DMS153 (cell line): ENCODE data around the gene MARF1.
"Not testable (repeated sequence)": the region's sequence is repeated elsewhere in the genome, so short reads cannot be mapped to it uniquely, and the experiment has no call there.

Source experiments
- DNase-seq: peaks from one replicate; lab custom pipeline; 2025; lab: John Stamatoyannopoulos, UW

MARF1 gene

DNA sequence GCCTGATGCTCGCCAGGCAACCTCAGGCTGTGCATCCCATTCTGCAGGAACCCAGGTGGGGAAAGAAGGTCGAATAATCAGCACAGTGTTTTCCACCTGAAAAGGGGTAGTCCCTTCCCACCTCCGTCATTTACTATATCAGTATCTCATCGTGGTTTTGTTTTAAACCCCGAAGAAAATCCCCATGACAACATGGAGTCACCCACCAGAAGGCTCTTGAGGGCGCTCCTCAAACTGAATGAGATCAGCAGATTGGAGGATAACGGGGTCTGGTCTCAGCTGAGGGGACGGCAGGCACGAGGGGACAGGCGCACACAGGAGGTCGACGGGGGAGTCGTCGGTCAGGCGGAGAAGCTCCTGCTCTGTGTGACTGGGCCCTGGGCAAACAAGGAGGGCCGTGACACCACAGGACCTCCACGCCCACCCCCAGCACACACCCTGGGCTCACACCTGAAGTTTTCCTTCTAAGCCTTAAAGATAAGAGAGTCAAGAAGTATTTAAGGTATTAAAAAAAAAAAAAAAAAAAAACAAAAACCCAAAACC, 44.2 kb downstream of the MARF1 start:
- DNase-seq, result no peak

GRCh38 chr16:15597822-15598647, 44.9 kb downstream of the MARF1 start:
- DNase-seq, result no peak

DNA sequence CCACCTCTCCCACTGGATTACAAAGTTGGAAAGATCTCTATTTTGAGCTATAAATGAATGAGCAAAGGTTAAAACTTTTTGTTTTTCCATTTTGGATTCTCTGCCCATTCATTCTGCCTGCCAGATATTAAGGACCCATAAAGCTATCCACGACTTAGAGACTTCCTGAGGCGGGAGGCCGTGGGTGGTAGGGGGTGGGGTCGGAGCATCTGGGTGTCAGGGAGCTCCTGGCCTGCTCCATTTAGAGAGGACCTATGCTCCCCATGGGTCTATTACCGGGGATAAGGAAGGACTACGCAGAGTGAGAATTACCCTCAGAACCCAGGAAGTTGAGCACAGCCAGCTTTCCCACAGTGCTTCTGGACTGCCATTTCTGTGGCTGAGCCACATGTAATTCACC, 45.8 kb downstream of the MARF1 start:
- DNase-seq, result no peak

DNA sequence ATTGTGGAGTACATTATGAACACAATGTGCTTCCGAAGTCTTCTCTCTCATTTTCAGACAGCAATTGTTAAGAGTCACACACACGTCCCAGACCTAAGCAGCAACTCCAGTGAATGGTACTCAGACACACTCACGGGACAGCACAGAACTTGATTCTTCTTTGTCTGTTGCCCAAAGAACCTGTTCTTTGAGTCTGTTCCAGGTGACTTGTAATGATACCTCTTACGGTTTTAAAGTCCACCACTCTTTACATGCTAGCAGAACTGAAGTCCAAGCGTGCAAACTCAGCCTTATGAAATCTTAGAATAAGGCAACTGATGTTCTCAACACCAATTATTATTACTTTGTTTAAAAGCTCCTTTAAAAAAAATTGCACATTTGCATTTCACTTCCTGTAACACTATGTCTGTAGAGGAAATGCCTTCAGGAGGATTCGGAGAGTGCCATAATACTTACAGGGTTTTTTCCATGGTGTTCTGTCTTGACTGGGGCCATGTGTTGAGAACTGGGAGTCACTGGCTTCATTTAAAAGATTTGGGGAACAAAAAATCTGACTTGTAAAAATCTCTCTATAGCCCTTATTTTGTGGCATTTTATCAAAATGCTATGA, 48.1 kb downstream of the MARF1 start:
- no peak for DNase-seq

DNA sequence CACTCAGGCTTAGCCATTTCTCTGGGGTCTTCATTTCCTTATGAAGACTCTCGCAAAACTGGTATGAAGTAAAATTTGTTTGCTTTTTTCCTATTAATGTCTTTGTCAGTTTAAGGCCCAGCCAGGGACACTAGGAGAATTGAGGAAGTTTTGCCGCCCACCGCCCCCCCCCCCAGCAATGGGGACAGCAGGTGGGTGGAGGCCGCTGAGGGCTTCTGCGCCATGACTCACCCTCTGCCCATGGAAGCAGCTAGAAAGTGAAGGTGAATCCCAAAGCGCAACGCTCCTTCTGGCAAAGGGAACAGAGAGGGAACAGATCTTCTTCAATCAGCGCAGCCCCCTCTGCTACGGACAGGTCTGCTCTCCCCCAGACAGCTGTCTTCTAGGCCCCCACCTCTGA, 49.7 kb downstream of the MARF1 start:
- DNase-seq, result no peak

DNA sequence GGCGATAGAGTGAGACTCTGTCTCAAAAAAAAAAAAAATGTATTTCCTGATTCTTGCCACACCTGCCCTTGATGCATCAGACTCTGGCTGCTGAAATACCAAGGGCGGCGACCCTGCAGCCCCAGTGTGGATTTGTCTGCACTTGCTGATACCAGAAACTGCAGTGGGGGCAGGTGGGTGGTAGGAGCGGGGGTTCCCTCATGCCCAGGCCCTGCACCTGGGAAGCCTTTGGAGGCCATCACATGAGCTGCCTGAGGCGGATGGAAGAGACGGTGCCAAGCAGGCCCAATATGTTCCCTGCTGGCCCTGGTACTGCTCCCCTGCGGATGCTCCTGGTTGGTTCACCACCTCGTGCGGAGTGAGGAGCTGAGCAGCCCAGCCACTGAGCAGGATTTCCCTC, 50.6 kb downstream of the MARF1 start:
- no peak for DNase-seq

DNA sequence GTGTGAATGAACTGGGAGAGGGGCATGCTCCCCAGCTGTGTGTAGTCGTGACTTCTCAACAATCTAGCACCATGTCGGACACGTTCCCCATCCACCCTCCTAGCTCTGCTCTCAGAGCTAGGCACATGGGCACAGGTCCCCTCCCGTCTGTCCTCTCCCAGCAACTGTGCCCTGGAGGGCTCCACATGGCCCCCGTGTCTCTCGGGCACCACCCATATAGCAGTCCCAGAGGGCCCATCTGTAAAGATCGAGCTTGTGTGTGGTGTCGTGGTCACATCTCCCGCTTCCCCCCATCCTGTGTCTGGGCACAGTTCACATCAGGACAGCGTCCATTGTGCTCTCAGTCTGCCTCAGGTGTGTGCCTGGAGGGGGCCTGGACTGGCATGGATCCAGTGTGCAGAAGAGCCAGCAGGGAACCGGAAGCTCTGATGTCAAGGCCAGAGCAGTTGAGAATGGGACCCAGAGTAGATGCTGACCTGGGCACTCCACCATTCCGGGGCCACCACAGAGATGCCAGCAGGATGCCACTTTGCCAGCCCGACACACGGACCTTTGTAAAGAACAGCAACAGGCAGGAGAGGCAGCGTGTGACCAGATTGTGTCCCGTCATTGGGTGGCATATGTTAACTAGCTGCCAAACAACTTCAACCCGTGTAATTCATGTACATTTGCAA, 55.7 kb downstream of the MARF1 start:
- DNase-seq, result peak; percentile 78

GRCh38 chr16:15586716-15587115, 56.2 kb downstream of the MARF1 start:
- no peak for DNase-seq

DNA sequence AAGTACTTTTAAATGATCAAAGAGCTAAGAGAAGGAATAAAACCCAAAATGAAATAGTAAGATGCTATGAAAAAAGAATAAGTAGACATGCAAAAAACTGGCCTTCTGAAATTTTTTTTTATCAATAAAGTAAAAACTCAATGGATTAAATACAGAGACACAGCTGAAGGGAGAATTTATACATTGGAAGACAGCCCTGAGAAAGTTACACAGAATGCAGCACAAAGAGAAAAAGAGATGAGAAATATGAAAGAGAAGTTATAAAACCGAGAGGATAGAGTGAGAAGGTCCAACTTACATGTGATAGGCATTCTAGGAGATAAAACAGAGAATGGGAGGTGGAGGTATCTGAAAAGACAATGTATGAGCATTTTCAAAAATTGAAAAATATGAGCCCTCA, 57.0 kb downstream of the MARF1 start:
- DNase-seq, result no peak

GRCh38 chr16:15583526-15583925, 59.4 kb downstream of the MARF1 start:
- DNase-seq, result no peak

DNA sequence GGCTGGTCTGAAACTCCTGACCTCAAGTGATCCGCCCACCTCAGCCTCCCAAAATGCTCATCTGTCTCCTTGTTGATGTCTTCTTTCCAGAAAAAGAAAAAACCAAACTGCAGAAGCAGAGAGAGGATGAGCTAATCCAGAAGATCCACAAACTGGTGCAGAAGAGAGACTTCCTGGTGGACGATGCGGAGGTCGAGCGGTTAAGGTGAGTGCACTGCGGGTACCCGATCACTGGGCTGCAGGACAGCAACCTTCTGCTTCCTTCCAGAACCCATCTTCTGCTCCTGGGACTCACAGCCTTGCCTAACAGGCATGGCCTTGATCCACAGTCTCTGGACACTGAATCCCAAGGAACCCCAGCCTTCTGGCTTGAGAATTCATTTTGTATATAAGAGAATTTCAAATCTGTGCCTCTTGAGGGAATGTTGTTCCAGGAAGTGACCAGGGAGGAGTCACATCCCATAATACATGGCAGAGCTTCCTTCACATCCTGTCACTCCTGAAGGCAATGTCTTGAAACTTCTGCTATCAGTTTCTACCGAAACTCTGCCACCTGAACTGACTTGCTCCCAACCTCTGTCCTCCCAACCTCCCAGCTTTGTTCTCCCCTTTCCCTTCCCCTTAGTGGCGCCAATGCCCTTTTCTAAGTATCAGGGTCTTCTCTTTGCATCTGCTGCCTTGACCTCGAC, 61.7 kb downstream of the MARF1 start:
- no peak for DNase-seq

DNA sequence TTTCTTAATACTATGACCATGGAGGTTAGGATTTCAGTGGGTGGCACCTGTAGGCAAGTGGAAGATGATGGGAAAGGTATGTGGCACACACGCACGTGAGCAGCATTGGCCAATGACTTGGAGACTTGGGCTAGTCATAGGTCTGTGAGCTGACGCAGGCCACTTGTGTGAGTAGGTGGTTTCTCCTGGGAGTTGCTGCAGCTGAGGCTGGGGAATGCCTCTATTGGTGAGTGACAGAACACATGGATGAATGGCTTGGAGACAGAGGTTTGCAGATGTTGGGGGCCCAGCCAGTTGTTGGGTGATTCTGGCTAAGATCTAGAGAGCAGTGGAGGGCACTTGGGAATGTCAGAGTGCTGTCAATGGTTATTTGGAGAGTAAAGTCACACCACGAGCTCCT, 64.1 kb downstream of the MARF1 start:
- no peak for DNase-seq

DNA sequence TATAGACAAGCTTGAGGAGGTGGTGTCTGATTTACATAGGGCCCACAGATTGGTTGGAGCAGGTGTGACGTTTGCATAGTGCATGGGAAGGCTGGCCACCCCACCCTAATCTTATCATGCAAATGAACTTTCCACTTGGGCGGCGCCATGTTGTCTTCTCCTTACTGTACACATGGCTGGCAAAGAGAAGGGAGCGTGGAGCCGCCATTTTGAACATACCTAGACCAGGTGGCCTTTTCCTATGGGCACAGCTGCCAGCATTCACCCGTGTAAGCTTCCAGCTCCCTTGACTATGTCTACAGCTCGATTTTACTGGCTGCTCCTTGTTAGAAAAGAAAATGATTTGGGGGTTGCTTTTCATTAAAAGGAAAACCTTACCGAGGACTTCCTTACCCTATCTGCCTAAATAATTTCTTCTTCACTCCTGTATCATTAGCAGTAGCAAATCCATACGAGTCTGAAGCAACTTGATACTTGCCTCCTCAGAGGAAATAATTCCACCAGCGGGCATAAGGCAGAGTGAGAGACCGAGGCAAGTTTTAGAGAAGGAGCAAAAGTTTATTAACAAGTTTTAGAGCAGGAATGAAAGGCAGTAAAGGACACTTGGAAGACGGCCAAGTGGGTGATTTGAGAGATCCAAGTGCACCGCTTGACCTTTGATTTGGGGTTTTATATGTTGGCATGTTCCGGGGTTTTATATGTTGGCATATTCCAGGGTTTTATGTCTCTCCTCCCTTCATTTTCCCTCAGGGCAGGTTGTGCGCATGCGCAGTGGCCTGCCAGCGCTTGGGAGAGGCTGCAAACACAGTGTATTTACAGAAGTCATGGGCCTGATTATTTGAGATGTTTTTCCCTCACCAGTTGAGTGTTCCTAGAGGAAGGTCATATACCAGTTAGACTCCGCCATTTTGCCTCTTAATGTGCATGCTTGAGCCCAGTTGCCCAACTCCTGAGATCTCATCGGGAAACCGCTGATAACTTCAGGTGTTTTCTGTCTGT, 65.7 kb downstream of the MARF1 start:
- DNase-seq, result peak; percentile 99

DNA sequence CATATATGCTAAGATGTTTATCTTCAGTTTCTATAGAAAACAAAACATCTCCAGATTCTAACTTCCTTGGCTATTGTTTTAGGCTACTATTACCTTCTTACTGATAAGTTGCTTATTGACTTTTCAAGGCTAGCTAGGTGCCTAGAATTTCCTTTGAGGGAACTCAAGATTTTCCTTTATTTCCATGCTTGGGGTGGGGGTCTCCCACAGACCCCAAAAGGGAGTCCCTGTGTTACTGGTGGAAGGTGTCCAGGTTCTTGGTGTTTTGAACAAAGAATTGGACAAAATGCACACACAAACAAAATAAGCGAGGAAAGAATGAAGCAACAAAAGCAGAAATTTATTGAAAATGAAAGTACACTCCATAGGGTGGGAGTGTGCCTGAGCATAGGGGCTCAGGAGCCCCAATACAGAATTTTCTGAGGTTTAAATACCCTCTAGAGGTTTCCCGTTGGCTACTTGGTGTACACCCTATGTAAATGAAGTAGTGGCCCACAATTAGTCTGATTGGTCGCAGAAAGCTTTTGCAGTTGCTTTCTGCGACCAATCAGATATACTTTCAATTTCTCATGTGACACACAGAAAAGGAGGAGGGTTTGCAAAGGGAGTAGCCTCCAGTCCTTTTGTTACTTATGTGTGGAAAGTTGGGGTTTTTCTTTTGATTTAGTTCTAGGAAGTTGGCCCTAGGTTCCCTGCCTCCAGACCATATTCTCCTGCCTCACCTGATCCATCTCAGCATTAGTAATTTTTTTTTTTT, 67.5 kb downstream of the MARF1 start:
- peak; percentile 77 for DNase-seq

- DNase-seq, result no peak
These were observed 68.4 kb downstream of the MARF1 start for GRCh38 chr16:15574614-15574948.

- not testable (repeated sequence) for DNase-seq
These were observed 68.9 kb downstream of the MARF1 start for GRCh38 chr16:15573896-15574613.

- no peak for DNase-seq
These were observed 69.6 kb downstream of the MARF1 start for GRCh38 chr16:15573274-15573895.

DNA sequence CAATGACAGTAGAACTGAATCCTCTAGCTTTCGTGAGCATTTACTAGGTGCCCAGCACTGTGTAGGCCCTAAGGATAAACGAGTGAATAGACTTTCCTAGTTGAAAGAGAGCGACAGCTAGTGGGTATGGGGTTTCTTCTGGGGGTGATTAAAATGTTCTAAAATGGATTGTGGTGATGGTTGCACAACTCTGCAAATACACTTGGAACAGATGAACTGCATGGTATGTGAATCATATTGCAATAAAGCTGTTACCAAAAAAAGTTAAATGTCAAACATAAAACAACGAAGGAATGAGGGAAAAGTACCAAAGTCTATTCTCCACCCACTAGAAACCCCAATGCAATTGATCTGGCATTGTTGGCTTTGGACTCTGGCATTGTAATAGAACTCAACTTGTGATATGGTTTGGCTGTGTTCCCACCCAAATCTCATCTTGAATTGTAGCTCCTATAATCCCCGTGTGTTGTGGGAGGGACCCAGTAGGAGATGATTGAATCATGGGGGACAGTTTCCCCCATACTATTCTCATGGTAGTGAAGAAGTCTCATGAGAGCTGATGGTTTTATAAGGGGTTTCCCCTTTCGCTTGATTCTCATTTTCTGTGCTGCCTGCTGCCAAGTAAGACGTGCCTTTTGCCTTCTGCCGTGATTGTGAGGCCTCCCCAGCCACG, 70.5 kb downstream of the MARF1 start:
- no peak for DNase-seq

DNA sequence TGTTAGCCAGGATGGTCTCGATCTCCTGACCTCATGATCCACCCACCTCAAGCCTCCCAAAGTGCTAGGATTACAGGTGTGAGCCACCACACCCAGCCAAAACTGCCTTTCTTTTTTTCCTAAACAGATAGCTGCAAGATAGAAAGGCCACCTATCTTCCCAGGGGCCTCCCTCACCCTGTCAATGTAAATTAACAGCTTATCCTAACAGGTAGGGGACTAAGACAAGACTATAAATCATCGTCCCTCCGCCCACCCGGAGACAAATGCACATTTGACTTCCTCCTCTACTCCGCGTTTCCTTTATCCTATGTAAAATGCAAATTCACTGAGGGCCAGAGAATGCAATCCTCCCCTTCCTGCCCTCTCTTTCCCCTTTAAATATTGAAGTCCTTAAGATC, 71.4 kb downstream of the MARF1 start:
- no peak for DNase-seq
